ENCODE data around the gene ADCYAP1R1. TPM values are rescaled to one million over a fixed set of nuclear protein-coding genes. Genes with fewer than 3 reads are reported as not detected.
A peak's percentile ranks its signal among the peaks of the same experiment; 100 is the strongest.

Gene ADCYAP1R1
- total RNA-seq, 1 donor from 2014 or later: 39.3 TPM

DNA sequence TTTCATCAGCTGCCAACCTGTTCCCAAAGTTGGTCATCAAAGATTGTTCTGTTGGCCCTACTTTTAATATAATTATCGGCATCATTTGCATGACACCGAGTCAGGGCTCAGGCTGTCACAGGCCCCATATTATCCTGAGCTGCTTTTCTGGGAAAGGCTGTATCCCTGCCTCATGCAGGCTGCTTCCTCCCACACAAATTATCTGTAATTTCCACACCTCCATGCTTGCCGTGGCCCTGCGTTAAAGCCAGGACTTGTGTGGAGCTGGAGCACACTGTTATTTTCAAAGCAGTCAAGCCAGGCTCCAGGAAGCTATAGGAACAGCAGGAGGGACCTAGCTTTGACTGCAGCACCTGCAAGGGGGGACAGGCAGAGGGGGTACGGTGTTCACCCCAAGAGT, 5.4 kb upstream of the ADCYAP1R1 start:
- Mint-ChIP-seq H3K27me3 (ENCODE audit: unreplicated experiment) (peaks cover 12% of the 10 kb centered on the region), H3K9me3 (ENCODE audit: unreplicated experiment) (no peaks in the 10 kb centered on the region), H3K4me3 (ENCODE audit: unreplicated experiment) (no peak overlapping the region), H3K27ac (ENCODE audit: unreplicated experiment) (no peak overlapping the region), H3K36me3 (ENCODE audit: low read depth, unreplicated experiment) (peaks cover 5% of the 10 kb centered on the region), H3K4me1 (ENCODE audit: unreplicated experiment) (peaks cover 6% of the 10 kb centered on the region)
- DNase-seq (ENCODE audit: low spot score): no peak
- TF ChIP-seq, protein P1, sequence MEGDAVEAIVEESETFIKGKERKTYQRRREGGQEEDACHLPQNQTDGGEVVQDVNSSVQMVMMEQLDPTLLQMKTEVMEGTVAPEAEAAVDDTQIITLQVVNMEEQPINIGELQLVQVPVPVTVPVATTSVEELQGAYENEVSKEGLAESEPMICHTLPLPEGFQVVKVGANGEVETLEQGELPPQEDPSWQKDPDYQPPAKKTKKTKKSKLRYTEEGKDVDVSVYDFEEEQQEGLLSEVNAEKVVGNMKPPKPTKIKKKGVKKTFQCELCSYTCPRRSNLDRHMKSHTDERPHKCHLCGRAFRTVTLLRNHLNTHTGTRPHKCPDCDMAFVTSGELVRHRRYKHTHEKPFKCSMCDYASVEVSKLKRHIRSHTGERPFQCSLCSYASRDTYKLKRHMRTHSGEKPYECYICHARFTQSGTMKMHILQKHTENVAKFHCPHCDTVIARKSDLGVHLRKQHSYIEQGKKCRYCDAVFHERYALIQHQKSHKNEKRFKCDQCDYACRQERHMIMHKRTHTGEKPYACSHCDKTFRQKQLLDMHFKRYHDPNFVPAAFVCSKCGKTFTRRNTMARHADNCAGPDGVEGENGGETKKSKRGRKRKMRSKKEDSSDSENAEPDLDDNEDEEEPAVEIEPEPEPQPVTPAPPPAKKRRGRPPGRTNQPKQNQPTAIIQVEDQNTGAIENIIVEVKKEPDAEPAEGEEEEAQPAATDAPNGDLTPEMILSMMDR (IDR thresholded peaks at IDR 0.05; ENCODE audit: unreplicated experiment): no peak

DNA sequence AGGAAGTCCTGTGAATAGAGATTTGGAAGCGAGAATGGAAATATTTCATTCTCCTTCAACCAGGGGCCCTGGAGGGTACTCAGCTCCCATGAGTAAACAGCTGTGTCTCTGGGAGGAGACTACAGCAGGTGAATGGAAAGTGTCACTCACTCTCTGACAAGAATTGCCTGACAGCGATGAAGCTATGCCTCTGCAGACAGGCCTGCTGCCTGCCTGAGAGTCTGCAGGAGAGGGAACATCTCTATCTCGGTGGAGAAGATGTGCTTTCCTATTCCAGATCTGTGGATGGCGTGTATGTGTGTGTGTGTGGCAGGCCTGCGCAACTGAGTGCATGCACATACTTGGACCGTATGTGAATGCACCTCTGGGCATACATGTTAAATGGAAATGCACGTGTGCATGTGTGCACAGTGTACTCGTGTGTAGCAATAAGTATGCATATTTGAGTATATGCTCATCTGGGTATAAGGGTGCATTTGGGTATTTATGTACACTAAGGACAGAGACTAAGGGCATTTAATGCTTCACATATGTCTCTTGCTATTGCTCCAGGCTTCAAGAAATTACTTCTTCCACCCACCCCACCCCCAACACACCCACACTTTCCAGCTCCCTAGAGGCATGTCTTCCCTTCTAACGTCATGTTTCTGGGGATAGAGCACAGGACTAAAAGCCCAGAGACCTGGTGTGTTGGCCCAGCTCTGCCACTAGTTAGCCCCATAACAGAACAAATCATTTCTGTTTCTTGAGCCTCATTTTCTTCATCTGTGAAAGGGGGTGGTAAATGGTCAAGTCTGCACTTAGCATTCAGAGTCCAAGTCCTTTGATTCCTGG, 4.6 kb upstream of the ADCYAP1R1 start:
- H3K4me1 Mint-ChIP-seq (ENCODE audit: unreplicated experiment): peaks cover 7% of the 10 kb centered on the region
- no peak overlapping the region for H3K4me3 Mint-ChIP-seq (ENCODE audit: unreplicated experiment)
- DNase-seq (ENCODE audit: low spot score): no peak
- H3K27me3 Mint-ChIP-seq (ENCODE audit: unreplicated experiment): peaks cover 13% of the 10 kb centered on the region
- no peaks in the 10 kb centered on the region for H3K9me3 Mint-ChIP-seq (ENCODE audit: unreplicated experiment)
- no peak overlapping the region for H3K27ac Mint-ChIP-seq (ENCODE audit: unreplicated experiment)
- TF ChIP-seq, protein P1 (IDR thresholded peaks at IDR 0.05; ENCODE audit: unreplicated experiment): no peak
- H3K36me3 Mint-ChIP-seq (ENCODE audit: low read depth, unreplicated experiment): peaks cover 7% of the 10 kb centered on the region

DNA sequence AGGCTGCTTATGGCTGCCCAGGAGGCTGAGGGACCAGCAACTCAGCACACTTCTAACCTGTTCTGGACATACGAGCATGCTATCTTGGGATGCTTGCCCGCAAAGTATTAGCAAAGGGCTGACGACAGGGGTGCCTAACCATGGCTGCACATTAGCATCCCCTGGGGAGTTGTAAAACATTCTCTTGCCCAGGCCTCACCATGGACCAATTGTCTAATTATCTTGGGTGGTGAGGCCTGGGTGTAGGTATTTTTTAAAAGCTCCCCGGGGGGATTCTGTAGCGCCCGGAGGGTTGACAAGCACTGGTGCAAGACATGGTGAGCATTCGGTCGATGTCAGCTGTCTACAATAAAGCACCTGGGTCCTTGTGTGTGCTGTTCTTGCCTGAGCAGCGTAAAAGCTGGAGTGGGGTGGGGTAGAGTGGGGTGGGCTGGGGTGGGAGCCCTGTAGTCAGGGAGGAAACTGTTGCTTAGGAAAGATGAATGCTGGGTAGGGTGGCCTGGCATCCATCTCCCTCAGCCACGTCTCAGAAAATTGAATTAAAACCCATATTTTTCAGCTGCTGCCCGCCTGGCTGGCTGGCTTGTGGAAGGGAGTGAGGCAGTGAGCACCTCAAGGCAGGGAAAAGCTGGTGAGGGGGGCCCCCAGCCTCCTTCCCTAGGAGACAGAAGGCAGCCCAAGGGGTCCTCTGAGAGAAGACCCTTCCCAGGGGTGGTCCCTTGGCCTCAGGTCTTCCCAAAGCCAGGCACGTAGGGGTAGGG, 2.9 kb upstream of the ADCYAP1R1 start:
- peaks cover 7% of the 10 kb centered on the region for H3K36me3 Mint-ChIP-seq (ENCODE audit: low read depth, unreplicated experiment)
- peaks cover 15% of the 10 kb centered on the region for H3K27me3 Mint-ChIP-seq (ENCODE audit: unreplicated experiment)
- DNase-seq (ENCODE audit: low spot score): no peak
- peaks cover 7% of the 10 kb centered on the region for H3K4me1 Mint-ChIP-seq (ENCODE audit: unreplicated experiment)
- no peaks in the 10 kb centered on the region for H3K9me3 Mint-ChIP-seq (ENCODE audit: unreplicated experiment)
- TF ChIP-seq, protein P1 (IDR thresholded peaks at IDR 0.05; ENCODE audit: unreplicated experiment): no peak
- H3K27ac Mint-ChIP-seq (ENCODE audit: unreplicated experiment): no peak overlapping the region
- H3K4me3 Mint-ChIP-seq (ENCODE audit: unreplicated experiment): no peak overlapping the region

DNA sequence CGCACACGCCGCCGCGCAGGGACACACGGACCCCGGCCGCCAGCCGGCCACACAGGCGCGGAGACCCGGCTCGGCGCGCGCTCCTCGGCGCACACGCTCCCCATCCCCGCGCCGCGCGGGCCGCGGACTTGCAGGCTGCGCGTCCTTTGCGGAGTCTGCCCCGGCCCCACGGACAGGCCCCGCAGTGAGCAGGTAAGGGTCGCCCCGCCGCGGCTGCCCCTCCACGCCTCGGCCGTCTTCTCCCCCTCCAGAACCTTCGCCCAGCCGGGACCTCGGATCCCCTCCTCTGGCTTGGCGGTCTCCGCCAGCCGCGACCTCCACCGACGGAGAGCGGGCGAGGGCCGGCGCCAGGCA, 356 bp downstream of the ADCYAP1R1 start:
- TF ChIP-seq, protein P1 (IDR thresholded peaks at IDR 0.05; ENCODE audit: unreplicated experiment): no peak
- DNase-seq (ENCODE audit: low spot score): no peak
- Mint-ChIP-seq H3K36me3 (ENCODE audit: low read depth, unreplicated experiment) (peaks cover 10% of the 10 kb centered on the region), H3K27ac (ENCODE audit: unreplicated experiment) (no peak overlapping the region), H3K27me3 (ENCODE audit: unreplicated experiment) (peaks cover 22% of the 10 kb centered on the region), H3K4me1 (ENCODE audit: unreplicated experiment) (peaks cover 30% of the 10 kb centered on the region), H3K9me3 (ENCODE audit: unreplicated experiment) (no peaks in the 10 kb centered on the region), H3K4me3 (ENCODE audit: unreplicated experiment) (peak overlapping the region; percentile 81)

All from endothelial cell (in vitro differentiated cells).